Activated naive CD4-positive, alpha-beta T cell treated with Interleukin-2 at 50 U/mL for 16 hours (primary cell): Measurements from ENCODE around the gene NT5C3A.
"Not testable (repeated sequence)": the region's sequence is repeated elsewhere in the genome, so short reads cannot be mapped to it uniquely, and the experiment has no call there.

Experiments
- DNase-seq: peaks from one replicate; pipeline ENCODE4 v3.0.0-alpha.2; 2020

The NT5C3A gene

GRCh38 chr7:33039903-33040292 lies 22.7 kb downstream of the NT5C3A start:
- no peak for DNase-seq

DNA sequence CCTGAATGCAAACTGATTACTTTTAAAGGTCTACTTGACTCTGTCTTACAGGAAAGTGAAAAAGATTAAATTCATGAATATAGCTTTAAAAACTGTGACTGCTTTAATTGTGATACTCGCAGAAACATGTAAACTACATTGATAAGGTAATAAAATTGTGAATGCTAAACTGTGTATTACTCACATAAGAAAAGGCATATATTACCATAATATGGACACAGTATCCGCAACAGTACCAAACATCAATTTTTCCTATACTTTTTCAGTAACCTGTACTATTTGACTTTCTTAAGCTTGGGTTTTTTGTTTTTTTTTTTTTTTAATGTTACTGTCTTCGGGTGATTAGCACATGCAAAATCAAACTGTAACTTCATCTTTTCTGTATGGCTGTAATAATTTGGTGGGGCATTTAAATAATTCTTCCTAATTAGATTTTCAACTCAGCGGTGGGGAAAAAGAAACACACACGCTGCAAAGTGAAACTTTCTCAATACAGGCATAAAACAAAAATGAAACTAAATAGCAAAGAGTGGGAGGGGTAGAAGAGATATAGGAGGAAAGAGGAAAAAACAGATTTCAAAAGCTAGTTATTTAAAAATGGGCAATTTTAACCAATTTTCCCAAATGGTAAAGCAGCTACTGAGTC lies 23.2 kb downstream of the NT5C3A start:
- DNase-seq = no peak

GRCh38 chr7:33038639-33039038 lies 23.9 kb downstream of the NT5C3A start:
- DNase-seq = no peak

GRCh38 chr7:33035776-33036175 lies 26.8 kb downstream of the NT5C3A start:
- no peak for DNase-seq

DNA sequence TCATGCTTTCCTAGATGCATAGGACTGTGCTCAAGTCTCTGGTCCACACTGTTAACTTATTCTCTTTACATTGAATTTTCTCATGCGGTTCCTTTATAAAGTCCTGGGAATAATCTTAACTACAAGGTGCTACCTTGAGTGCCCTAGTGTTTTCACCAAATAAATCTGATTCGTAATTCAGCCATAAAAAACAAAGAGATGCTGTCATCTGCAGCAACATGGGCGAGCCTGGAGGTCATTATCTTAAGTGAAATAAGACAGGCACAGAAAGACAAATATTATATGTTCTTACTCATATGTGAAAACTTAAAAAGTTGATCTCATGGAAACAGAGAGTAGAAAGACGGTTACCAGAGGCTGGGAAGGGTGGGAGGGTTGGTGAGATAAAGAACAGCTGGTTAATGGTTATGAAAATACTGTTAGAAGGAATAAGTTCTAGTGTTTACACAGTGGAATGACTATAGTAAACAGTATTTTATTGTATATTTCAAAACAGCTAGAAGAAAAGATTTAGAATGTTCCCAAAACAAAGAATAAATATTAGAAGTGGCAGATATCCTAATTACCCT lies 38.3 kb downstream of the NT5C3A start:
- DNase-seq = no peak

DNA sequence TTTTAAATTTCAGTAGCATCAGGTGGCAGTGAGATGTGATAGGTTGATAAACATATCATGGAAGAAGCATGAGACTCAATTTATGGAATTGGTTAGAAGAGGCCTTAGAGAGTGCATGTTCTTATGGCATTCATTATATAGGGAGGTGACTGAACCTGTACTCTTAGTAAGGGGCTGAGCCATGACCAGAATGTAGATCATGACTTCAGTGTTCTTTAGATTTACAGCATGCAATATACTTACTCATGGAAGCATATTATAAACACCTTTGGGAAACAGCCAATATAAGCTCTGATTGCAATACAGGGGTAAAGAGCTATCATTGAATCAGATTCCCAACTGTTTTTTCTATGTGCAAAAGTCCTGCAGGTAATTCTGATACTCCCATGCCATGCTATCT lies 50.2 kb downstream of the NT5C3A start:
- no peak for DNase-seq

GRCh38 chr7:33009734-33010133 lies 52.8 kb downstream of the NT5C3A start:
- DNase-seq = no peak

DNA sequence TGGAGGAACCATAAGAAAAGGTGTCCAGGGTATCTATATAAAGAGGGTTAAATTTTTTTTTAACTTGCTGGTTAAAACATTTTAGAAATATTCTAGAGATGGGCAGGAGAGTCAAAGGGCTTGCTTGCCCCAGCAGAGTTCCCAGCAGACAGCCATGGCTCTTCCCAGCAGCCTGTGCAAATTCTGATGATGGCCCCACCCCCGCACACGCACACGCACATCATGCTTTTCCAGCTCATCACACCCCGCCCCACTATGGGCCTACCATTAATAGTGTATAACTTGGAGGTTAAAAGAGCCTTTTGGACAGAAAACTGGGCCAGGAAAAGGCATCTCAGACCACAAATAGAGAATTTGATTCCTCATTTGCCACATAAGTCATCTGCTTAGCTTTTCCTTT lies 56.9 kb downstream of the NT5C3A start:
- DNase-seq = not testable (repeated sequence)

DNA sequence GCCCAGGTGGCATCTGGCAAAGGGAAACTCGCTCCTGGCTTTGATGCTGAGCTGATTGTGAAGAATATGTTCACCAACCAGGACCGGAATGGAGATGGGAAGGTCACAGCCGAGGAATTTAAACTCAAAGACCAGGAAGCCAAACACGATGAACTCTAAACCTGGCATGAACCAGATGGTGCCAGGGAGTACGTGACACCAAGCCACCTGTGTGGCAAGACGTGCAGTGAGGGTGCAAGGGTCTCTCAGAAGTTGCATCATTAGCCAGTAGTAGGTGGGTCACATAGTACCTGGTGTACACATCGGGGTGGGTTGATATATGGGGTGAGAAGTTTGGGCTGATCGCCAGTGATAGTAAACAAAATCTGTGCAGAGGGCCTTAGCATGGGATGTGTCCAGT lies 57.4 kb downstream of the NT5C3A start:
- DNase-seq = not testable (repeated sequence)

GRCh38 chr7:33004104-33004616 lies 58.4 kb downstream of the NT5C3A start:
- DNase-seq = not testable (repeated sequence)

DNA sequence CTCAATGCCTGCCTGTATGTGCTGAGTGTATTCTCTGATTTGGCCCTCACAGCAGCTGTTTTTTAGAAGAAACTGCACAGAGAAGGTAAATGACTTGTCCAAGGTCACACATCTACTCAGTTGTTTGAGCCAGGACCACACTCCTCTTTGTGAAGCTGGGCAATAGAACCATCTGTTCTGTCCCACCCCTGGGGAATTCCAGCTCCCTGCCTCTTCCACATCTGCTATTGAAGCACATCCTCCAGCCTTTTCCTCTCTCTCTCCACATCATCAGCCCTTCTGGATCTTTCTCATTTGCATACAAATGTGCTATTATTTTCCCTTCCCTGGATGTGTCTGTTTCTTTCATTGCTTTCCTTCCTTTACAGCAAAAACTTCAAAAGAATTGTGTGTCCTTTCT lies 59.5 kb downstream of the NT5C3A start:
- not testable (repeated sequence) for DNase-seq

DNA sequence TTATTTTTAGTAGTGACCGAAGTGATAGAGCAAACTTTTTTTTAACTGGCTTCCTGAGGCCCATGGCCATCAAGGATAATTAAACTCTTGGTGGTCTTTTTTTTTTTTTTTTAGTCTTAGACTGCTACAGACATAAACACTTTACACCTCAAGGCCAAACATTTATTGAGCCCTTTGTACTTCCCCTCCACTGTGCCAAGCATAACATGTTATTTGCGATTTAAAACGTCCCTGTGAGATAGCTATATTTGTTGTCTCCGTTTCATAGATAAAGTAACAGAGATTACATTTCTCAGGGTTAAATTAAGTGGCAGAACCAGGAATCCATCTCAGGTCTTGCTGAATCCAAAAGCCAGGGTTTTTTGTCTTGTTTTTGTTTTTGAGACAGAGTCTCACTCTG lies 63.2 kb downstream of the NT5C3A start:
- DNase-seq = not testable (repeated sequence)

DNA sequence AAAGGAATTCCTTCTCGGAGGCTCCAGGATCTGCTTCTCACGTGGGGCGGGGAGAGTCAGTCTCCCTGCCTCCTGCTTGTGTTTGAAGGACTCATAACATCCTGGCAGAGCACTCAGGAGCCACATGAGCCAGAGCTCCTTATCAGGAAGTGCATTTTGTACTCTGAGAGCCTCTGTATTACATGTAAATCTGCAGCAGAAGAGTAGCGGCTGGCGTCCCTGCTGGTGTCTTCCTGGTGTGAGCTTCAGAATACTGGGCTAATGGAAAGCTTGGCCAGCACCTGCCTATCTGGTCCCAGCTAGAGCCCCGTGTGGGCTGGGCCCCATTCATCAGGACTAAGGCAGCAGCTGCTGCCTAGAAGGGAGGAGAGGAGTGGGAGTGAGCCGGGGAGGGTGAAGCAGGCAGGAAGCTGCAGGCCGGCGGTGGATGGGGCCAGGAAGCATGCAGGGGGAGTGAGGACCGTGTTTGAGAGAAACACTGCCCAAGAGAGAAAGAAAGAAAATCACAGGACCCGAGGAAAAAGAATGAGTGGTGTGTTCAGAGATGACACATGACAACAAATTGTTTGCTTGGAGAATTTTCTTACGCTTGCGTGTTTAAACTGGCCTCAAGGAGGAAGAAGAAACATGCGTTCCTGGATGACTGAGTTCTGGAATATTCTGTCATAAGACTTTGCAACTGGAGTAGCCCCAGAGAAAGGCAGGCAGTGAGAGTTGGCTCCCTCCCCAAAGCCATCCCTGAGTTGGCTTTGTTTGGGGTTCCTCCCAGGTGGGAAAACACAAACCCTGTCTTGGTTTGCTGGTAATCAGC lies 64.0 kb downstream of the NT5C3A start:
- not testable (repeated sequence) for DNase-seq

GRCh38 chr7:32997956-32998355 lies 64.6 kb downstream of the NT5C3A start:
- DNase-seq = not testable (repeated sequence)

DNA sequence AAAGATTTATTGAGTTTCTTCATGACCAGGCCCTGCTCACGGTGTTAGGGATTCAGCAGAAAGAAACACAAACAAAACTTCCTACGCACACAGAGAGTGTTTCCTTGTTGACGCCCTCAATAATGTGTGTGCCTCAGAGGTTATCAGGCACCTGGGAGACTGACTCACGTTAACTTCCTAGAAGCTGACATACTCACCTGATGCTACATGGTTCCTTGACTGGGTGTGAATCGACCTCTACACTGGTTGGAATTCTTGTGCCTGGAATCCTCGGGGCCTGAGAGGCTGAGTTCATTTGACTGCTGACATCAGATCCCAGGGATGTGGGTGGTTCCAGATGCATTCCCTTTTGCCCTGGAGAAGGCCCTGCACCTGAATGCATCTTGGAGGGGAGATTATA lies 69.8 kb downstream of the NT5C3A start:
- not testable (repeated sequence) for DNase-seq

GRCh38 chr7:32991975-32992700 lies 70.4 kb downstream of the NT5C3A start:
- not testable (repeated sequence) for DNase-seq

DNA sequence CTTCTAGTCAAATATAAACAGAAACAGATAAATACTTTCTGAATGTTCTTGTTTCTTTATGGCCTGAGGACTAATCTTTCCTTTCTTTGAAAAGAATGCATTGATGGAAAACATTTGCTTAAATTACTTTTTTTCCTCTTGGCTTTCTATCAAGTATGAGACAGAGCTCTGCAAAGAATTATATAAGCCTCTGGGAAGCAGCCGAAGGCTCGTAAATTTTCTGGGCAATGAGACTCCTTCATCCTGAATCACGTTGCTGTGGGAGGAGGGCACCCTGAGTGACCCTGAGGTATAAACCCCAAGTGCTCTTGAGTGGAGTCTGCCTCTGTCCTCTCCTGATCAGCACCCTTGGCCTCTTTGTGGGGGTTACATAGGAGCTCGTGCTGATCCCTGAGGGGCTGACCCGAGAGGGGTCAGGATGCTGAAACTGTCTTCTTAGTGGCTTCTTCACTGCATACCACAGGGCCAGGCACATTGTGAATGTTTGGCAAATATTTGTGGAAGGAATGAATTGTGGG lies 71.4 kb downstream of the NT5C3A start:
- DNase-seq = not testable (repeated sequence)

GRCh38 chr7:32988148-32988547 lies 74.4 kb downstream of the NT5C3A start:
- DNase-seq = not testable (repeated sequence)

- DNase-seq = not testable (repeated sequence)
Observed at GRCh38 chr7:32979902-32980301, 82.7 kb downstream of the NT5C3A start.

- not testable (repeated sequence) for DNase-seq
Observed at GRCh38 chr7:32979246-32979645, 83.3 kb downstream of the NT5C3A start.

DNA sequence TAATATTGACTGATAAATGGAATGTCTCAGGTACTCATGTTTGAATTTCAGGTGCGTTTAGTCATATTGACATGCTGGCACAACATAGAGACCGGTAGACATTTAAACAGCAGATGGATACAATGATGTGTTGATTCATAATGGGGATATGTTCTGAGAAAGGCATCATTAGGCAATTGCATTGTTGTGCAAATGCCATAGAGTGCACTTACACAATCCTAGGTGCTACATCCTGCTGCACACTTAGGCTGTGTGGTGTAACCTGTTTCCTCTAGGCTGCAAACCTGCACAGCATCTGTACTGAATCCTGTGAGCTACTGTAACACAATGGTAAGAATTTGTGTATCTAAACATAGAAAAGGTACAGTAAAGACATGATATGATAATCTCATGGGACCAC lies 85.4 kb downstream of the NT5C3A start:
- not testable (repeated sequence) for DNase-seq

DNA sequence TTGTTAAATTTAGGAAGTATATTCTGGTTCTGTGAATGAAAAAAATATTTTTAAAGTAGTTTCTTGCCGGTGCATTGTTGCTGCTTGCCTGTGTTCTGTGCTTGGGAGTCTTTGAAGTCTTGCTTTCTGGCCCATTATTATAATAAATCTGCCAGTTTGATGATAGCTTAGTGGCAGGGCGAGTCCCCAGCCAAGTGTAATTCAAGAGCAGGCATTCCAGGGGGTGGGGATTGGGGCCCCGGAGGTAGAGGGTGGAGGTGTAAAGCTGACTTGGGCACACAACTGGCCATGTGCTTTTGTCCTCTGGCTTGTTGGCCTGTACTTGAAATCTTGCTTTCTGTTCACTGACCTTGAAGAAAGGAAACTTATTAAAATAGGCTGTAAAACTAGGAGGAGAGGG lies 90.6 kb downstream of the NT5C3A start:
- not testable (repeated sequence) for DNase-seq

DNA sequence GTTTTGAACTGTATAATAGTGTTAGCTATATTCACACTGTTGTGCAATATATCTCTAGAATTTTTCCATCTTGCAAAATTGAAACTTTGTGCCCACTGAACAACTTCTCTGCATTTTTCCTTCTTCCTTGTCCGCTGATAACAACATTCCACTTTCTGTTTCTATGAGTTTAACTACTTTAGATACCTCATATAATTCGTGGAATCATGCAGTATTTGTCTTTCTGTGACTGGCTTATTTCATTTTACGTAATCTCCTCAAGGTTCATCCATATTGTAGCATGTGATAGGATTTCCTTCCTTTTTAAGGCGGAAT lies 95.4 kb downstream of the NT5C3A start:
- DNase-seq = not testable (repeated sequence)
